Natural killer cell (primary cell): Measurements from ENCODE around the gene RFX8. TPM values are rescaled to one million over a fixed set of nuclear protein-coding genes. Genes with fewer than 3 reads are reported as not detected.

Source experiments
- ATAC-seq, 3 donors: fragments of 150-1000 bp in 2 of 3; fragments of 200-7000 bp in 1 of 3; cut with Tn5 transposase; 1 replicate in 1 of 3; 2 replicates in 2 of 3; pipeline ENCODE4 v1.10.0; 2021; ENCODE audit warnings: mild to moderate bottlenecking in 2 of 3, moderate library complexity in 2 of 3
- DNase-seq, 2 donors: peaks; one replicate each; pipeline versions ENCODE4 v3.0.0 to v3.0.0-alpha.2; 2013 to 2021; ENCODE audit warnings: mixed read lengths in 1 of 2
- H3K27ac ChIP-seq: one replicate; pipeline ENCODE4 v1.5.1; 2013; ENCODE audit warnings: mild to moderate bottlenecking, low read length
- H3K27me3 ChIP-seq: one replicate; pipeline ENCODE4 v1.6.1; 2013; ENCODE audit warnings: low read length; ENCODE audit not compliant: control insufficient read depth, insufficient read depth
- H3K36me3 ChIP-seq: one replicate; pipeline ENCODE4 v1.6.1; 2013; ENCODE audit warnings: low read length; ENCODE audit not compliant: control insufficient read depth, insufficient read depth
- H3K4me1 ChIP-seq: one replicate; pipeline ENCODE4 v1.6.1; 2013; ENCODE audit warnings: low read length; ENCODE audit not compliant: control insufficient read depth, insufficient read depth
- H3K4me3 ChIP-seq: one replicate; pipeline ENCODE4 v1.5.1; 2013; ENCODE audit warnings: low read length
- H3K9me3 ChIP-seq: one replicate; pipeline ENCODE4 v1.6.1; 2013; ENCODE audit warnings: low read length; ENCODE audit not compliant: control insufficient read depth, insufficient read depth
- H3K27ac Mint-ChIP-seq, 2 donors: one replicate each; pipeline ENCODE4 v1.8.0; 2022; ENCODE audit warnings: mild to moderate bottlenecking in 2 of 2, mixed read lengths in 2 of 2, moderate library complexity in 1 of 2
- H3K27me3 Mint-ChIP-seq, 2 donors: one replicate each; pipeline ENCODE4 v1.8.0; 2022; ENCODE audit warnings: low read depth in 2 of 2, mixed read lengths in 2 of 2
- H3K36me3 Mint-ChIP-seq: one replicate; pipeline ENCODE4 v1.8.0; 2022; ENCODE audit warnings: mixed read lengths
- H3K4me1 Mint-ChIP-seq, 2 donors: one replicate each; pipeline ENCODE4 v1.8.0; 2022; ENCODE audit warnings: mixed read lengths in 2 of 2
- H3K4me3 Mint-ChIP-seq: one replicate; pipeline ENCODE4 v1.8.0; 2022; ENCODE audit warnings: mild to moderate bottlenecking, moderate library complexity, mixed read lengths
- H3K9me3 Mint-ChIP-seq, 2 donors: one replicate each; pipeline ENCODE4 v1.8.0; 2022; ENCODE audit warnings: mixed read lengths in 2 of 2
- CTCF ChIP-seq: fragments of 200-600 bp; IDR thresholded peaks from one replicate; pipeline ENCODE4 v1.8.0; 2022; ENCODE audit warnings: antibody characterized with exemption
- WGBS: methylation state at CpG from one replicate; pipeline ENCODE4 v1.1.7; 2013; ENCODE audit warnings: missing lambda C conversion rate; ENCODE audit not compliant: insufficient coverage; 5-methylcytosine and 5-hydroxymethylcytosine counted together
- intact Hi-C: fragments of 100-400 bp; cut with micrococcal nuclease; formaldehyde crosslinking; loops from one replicate; pipeline ENCODE4 v1.14.2; 2022
- total RNA-seq, 4 donors: library from RNA; stranded (reverse); fragments of 120-200 nt in 1 of 4; gene quantifications; one replicate each; pipeline versions ENCODE4 v1.2.3 to v1.2.4, GENCODE V29; 2013 to 2022

The RFX8 gene
- total RNA-seq, 3 donors from 2014 or later (not counting 1 experiment from before 2014, with no cell fraction given) = 0.68 TPM; not detected in 2

- Histone ChIP-seq H3K27me3 (no peaks in the 10 kb centered on the region), H3K36me3 (no peaks in the 10 kb centered on the region), H3K27ac (no peak overlapping the region), H3K4me1 (no peaks in the 10 kb centered on the region), H3K4me3 (no peak overlapping the region), H3K9me3 (no peaks in the 10 kb centered on the region)
- Mint-ChIP-seq H3K36me3 (no peaks in the 10 kb centered on the region), H3K4me3 (no peak overlapping the region), H3K27ac (no peak overlapping the region), H3K27me3 (peaks cover 0 to 8% of the 10 kb centered on the region in 2 donors), H3K9me3 (no peaks in the 10 kb centered on the region), H3K4me1 (no peaks in the 10 kb centered on the region)
- DNase-seq (no peak), ATAC-seq (peak in 1 of 3 donors; percentile 7)
- TF ChIP-seq CTCF = no peak
- intact Hi-C loops = no loop called here
- 86% methylated on average over 9 of the region's 9 CpGs for WGBS
These were observed 99.3 kb downstream of the RFX8 start for GRCh38 chr2:101375653-101376052.

- H3K27me3 Mint-ChIP-seq = peaks cover 0 to 8% of the 10 kb centered on the region in 2 donors
- TF ChIP-seq CTCF = no peak
- no peaks in the 10 kb centered on the region for H3K9me3 Mint-ChIP-seq
- Histone ChIP-seq H3K4me1 (no peaks in the 10 kb centered on the region), H3K36me3 (no peaks in the 10 kb centered on the region), H3K27ac (no peak overlapping the region), H3K9me3 (no peaks in the 10 kb centered on the region), H3K4me3 (no peak overlapping the region), H3K27me3 (no peaks in the 10 kb centered on the region)
- no peak overlapping the region for H3K4me3 Mint-ChIP-seq
- ATAC-seq (no peak), DNase-seq (no peak)
- H3K27ac Mint-ChIP-seq = no peak overlapping the region
- no peaks in the 10 kb centered on the region for H3K4me1 Mint-ChIP-seq
- intact Hi-C loops = no loop called here
- no peaks in the 10 kb centered on the region for H3K36me3 Mint-ChIP-seq
- WGBS = 88% methylated on average over 7 of the region's 7 CpGs
These were observed 99.9 kb downstream of the RFX8 start for GRCh38 chr2:101374821-101375561.

GRCh38 chr2:101372792-101373191 is 102.1 kb downstream of the RFX8 start:
- Mint-ChIP-seq H3K36me3 (no peaks in the 10 kb centered on the region), H3K4me1 (no peaks in the 10 kb centered on the region), H3K9me3 (no peaks in the 10 kb centered on the region), H3K27me3 (peaks cover 0 to 8% of the 10 kb centered on the region in 2 donors), H3K27ac (no peak overlapping the region), H3K4me3 (no peak overlapping the region)
- H3K4me1 ChIP-seq = no peaks in the 10 kb centered on the region
- no peaks in the 10 kb centered on the region for H3K9me3 ChIP-seq
- WGBS = no CpG with 5 or more reads among the region's 1 CpG
- no peak overlapping the region for H3K27ac ChIP-seq
- no peak for TF ChIP-seq CTCF
- intact Hi-C loops = no loop called here
- no peaks in the 10 kb centered on the region for H3K27me3 ChIP-seq
- H3K4me3 ChIP-seq = no peak overlapping the region
- no peak for DNase-seq
- ATAC-seq = no peak
- no peaks in the 10 kb centered on the region for H3K36me3 ChIP-seq

- no peak for ATAC-seq
These were observed 103.3 kb downstream of the RFX8 start for GRCh38 chr2:101371636-101372035.

More at GRCh38 chr2:101371636-101372035, 103.3 kb downstream of the RFX8 start:
- H3K4me1 ChIP-seq = no peaks in the 10 kb centered on the region
- intact Hi-C loops = no loop called here
- no peaks in the 10 kb centered on the region for H3K36me3 ChIP-seq
- no peak for TF ChIP-seq CTCF
- Mint-ChIP-seq H3K27ac (no peak overlapping the region), H3K36me3 (no peaks in the 10 kb centered on the region), H3K27me3 (peaks cover 0 to 8% of the 10 kb centered on the region in 2 donors), H3K4me1 (no peaks in the 10 kb centered on the region), H3K4me3 (no peak overlapping the region), H3K9me3 (no peaks in the 10 kb centered on the region)
- no peaks in the 10 kb centered on the region for H3K9me3 ChIP-seq
- no peak overlapping the region for H3K27ac ChIP-seq
- WGBS = 77% methylated on average over 4 of the region's 4 CpGs
- no peak overlapping the region for H3K4me3 ChIP-seq
- no peak for DNase-seq
- H3K27me3 ChIP-seq = no peaks in the 10 kb centered on the region
